ENCODE results near the gene AJAP1. TPM values are rescaled to one million over a fixed set of nuclear protein-coding genes. Genes with fewer than 3 reads are reported as not detected.

The AJAP1 gene
- polyA plus RNA-seq, 1 experiment, result not detected

DNA sequence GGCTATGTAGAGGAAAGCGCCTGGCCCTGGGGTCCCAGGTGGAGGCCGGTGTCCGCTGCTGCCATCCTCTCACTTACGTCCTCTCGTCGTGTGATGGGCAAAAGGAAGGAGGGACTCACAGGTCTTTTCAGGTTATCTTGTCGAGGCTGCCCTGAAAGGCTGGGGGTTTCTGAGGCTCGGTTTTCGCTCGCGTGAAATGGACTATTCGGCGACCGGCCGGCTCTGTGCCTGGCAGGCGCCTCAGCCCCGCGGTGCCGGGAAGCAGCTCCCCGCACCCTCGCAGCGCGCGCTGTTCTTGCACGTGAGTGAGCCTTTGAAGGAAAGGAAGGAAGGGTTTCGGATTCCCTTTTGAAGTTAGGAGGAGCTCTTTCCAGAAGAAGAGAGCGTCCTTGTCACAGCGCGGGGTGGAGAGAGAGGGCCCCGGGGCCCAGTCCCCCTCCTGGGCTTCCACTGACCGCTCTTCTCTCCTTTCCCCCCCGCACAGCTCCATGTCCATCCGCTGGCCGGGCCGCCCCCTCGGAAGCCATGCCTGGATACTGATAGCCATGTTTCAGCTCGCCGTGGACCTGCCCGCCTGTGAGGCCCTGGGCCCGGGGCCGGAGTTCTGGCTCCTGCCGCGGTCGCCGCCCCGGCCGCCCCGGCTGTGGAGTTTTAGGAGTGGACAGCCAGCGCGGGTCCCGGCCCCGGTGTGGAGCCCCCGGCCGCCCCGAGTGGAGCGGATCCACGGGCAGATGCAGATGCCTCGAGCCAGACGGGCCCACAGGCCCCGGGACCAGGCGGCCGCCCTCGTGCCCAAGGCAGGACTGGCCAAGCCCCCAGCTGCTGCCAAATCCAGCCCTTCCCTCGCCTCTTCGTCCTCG lies 57.2 kb downstream of the AJAP1 start:
- Histone ChIP-seq H3K9me3 (ENCODE audit: control insufficient read depth, insufficient read depth, low read length) (peaks cover 80% of the 10 kb centered on the region), H3K27ac (ENCODE audit: low read depth, low read length) (no peak overlapping the region), H3K4me3 (ENCODE audit: low read depth, low read length) (no peak overlapping the region), H3K27me3 (ENCODE audit: control insufficient read depth, insufficient read depth, low read length) (no peaks in the 10 kb centered on the region)
- TF ChIP-seq, protein P1, sequence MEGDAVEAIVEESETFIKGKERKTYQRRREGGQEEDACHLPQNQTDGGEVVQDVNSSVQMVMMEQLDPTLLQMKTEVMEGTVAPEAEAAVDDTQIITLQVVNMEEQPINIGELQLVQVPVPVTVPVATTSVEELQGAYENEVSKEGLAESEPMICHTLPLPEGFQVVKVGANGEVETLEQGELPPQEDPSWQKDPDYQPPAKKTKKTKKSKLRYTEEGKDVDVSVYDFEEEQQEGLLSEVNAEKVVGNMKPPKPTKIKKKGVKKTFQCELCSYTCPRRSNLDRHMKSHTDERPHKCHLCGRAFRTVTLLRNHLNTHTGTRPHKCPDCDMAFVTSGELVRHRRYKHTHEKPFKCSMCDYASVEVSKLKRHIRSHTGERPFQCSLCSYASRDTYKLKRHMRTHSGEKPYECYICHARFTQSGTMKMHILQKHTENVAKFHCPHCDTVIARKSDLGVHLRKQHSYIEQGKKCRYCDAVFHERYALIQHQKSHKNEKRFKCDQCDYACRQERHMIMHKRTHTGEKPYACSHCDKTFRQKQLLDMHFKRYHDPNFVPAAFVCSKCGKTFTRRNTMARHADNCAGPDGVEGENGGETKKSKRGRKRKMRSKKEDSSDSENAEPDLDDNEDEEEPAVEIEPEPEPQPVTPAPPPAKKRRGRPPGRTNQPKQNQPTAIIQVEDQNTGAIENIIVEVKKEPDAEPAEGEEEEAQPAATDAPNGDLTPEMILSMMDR (IDR thresholded peaks at IDR 0.05; ENCODE audit: low read depth, low read length), result no peak
- ChIA-PET CTCF (no interaction called here), POLR2A (no interaction called here)
- DNase-seq (ENCODE audit: low read depth, low spot score), result no peak

DNA sequence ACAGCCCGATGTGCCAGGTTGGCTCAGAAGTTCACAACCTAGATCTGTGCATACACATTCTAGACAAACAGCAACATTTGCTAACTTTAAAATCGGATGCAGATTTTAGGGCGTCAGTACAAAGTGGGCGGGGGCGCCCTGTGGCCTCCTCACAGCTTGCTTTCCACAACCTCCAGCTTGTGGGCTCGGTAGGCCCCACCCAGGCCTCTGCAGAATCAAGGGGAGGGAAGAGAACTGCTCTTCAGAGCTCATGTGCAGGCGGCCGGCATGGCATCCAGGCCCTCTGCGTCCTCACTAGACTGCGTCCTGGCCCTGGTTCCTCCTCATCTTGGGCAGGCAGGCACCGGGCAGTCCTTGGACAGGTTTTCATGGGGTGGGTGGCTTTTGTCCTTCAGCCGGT lies 59.3 kb downstream of the AJAP1 start:
- CTCF ChIA-PET, result no interaction called here
- TF ChIP-seq, protein P1 (IDR thresholded peaks at IDR 0.05; ENCODE audit: low read depth, low read length), result no peak
- POLR2A ChIA-PET, result no interaction called here
- Histone ChIP-seq H3K4me3 (ENCODE audit: low read depth, low read length) (no peak overlapping the region), H3K9me3 (ENCODE audit: control insufficient read depth, insufficient read depth, low read length) (peaks cover 79% of the 10 kb centered on the region), H3K27me3 (ENCODE audit: control insufficient read depth, insufficient read depth, low read length) (no peaks in the 10 kb centered on the region), H3K27ac (ENCODE audit: low read depth, low read length) (no peak overlapping the region)
- no peak for DNase-seq (ENCODE audit: low read depth, low spot score)

DNA sequence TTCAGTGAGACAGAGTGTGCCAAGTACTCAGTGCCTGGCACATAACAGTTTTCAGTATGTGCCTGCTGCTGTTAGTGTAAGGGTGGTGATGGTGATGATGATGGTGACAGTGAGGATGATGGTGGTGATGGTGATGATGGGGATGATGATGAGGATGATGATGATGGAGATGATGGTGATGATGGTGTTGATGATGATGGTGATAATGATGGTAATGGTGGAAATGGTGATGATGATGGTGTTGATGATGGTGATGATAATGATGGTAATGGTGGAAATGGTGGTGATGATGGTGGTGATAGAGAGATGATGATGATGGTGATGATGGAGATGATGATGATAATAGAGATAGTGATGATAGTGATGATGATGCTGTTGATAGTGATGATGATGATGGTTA lies 62.0 kb downstream of the AJAP1 start:
- Histone ChIP-seq H3K9me3 (ENCODE audit: control insufficient read depth, insufficient read depth, low read length) (peaks cover 79% of the 10 kb centered on the region), H3K27me3 (ENCODE audit: control insufficient read depth, insufficient read depth, low read length) (no peaks in the 10 kb centered on the region), H3K27ac (ENCODE audit: low read depth, low read length) (no peak overlapping the region), H3K4me3 (ENCODE audit: low read depth, low read length) (no peak overlapping the region)
- TF ChIP-seq, protein P1 (IDR thresholded peaks at IDR 0.05; ENCODE audit: low read depth, low read length), result no peak
- DNase-seq (ENCODE audit: low read depth, low spot score), result no peak
- ChIA-PET POLR2A (no interaction called here), CTCF (no interaction called here)

DNA sequence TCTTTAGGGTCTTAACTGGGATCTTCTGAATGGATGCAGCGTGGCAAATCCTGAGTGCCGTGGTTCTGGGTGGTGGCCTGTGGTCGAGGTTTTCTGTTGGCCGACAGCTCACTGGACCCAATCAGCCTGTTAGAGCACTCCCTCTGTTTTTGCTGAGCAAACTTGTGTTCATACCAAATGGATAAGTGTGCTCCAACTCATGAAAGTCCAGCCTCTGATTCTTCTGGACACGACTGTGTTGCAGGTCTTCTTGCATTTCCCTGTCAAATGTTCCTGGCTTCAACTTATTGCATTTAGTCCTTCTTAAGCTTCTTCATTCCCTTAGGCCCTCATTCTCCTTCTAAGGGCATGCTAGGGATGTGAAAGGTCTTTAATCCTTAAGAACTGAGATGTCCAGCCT lies 63.7 kb downstream of the AJAP1 start:
- peaks cover 80% of the 10 kb centered on the region for H3K9me3 ChIP-seq (ENCODE audit: control insufficient read depth, insufficient read depth, low read length)
- H3K27ac ChIP-seq (ENCODE audit: low read depth, low read length), result no peak overlapping the region
- DNase-seq (ENCODE audit: low read depth, low spot score), result no peak
- no peak overlapping the region for H3K4me3 ChIP-seq (ENCODE audit: low read depth, low read length)
- ChIA-PET POLR2A (no interaction called here), CTCF (no interaction called here)
- H3K27me3 ChIP-seq (ENCODE audit: control insufficient read depth, insufficient read depth, low read length), result no peaks in the 10 kb centered on the region
- TF ChIP-seq, protein P1 (IDR thresholded peaks at IDR 0.05; ENCODE audit: low read depth, low read length), result no peak

DNA sequence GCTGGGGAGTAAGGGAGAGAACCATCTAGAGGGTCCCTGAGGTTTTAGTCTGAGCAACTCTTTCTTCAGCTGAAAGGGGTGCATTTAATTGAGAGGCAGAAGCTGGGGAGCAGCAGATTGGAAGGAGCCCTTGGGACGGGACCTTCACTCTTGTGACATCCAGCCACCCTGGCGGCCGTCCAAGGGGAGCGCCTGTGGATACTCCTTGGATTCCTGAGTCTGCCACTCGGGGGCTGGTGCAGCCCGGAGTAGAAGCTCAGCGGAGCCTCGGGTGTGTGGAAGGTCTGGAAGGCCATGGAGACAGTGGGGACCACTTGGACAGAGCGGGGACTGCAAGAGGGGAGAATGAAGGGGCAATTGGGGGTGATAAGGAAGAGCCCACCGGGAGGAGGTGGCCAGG lies 68.7 kb downstream of the AJAP1 start:
- peaks cover 96% of the 10 kb centered on the region for H3K9me3 ChIP-seq (ENCODE audit: control insufficient read depth, insufficient read depth, low read length)
- H3K4me3 ChIP-seq (ENCODE audit: low read depth, low read length), result no peak overlapping the region
- no peak for DNase-seq (ENCODE audit: low read depth, low spot score)
- TF ChIP-seq, protein P1 (IDR thresholded peaks at IDR 0.05; ENCODE audit: low read depth, low read length), result no peak
- H3K27ac ChIP-seq (ENCODE audit: low read depth, low read length), result no peak overlapping the region
- CTCF ChIA-PET, result no interaction called here
- H3K27me3 ChIP-seq (ENCODE audit: control insufficient read depth, insufficient read depth, low read length), result no peaks in the 10 kb centered on the region
- POLR2A ChIA-PET, result no interaction called here
